HEK293 (cell line): ENCODE results near the gene STRN4.

Experiments
- CTCF ChIA-PET: fragments of 350-600 bp; formaldehyde crosslinking; extraction: SDS; loops from one replicate; lab custom pipeline; 2021; ENCODE audit warnings: antibody characterized with exemption; lab: Yijun Ruan, JAX
- POLR2A ChIA-PET: fragments of 300-600 bp; formaldehyde crosslinking; extraction: SDS; loops from one replicate; lab custom pipeline; 2020; ENCODE audit warnings: antibody characterized with exemption, inconsistent platforms; lab: Yijun Ruan, JAX
- H3K27ac ChIP-seq: fragments of 200-500 bp; sonication (Bioruptor generic); 2 replicates; pipeline ENCODE4 v1.5.1; 2014; ENCODE audit warnings: low read depth, low read length, control low read depth, inconsistent platforms; ENCODE audit errors: extremely low read depth
- H3K36me3 ChIP-seq, 2 experiments: fragments of 200-500 bp in 1 of 2; sonication (Bioruptor generic) in 1 of 2; 1 replicate in 1 of 2; 2 replicates in 1 of 2; pipeline ENCODE4 v1.5.1; 2014 to 2017; ENCODE audit warnings: inconsistent platforms in 2 of 2, low read length in 2 of 2; ENCODE audit not compliant: control insufficient read depth in 2 of 2, insufficient read depth in 1 of 2
- H3K4me1 ChIP-seq: fragments of 200-500 bp; sonication (Bioruptor generic); 2 replicates; pipeline ENCODE4 v1.5.1; 2014; ENCODE audit warnings: mild to moderate bottlenecking, low read length, inconsistent platforms; ENCODE audit not compliant: control insufficient read depth, insufficient read depth
- H3K4me3 ChIP-seq: 2 replicates; pipeline ENCODE4 v1.5.1; 2011; ENCODE audit warnings: low read depth, mild to moderate bottlenecking, control low read depth, low read length, moderate library complexity
- H3K9me3 ChIP-seq: fragments of 200-500 bp; sonication (Bioruptor generic); 2 replicates; pipeline ENCODE4 v1.5.1; 2014; ENCODE audit warnings: low read depth, low read length, inconsistent platforms; ENCODE audit not compliant: control insufficient read depth, insufficient read depth
- BCL11B ChIP-seq: fragments of 450-650 bp; formaldehyde crosslinking; IDR thresholded peaks from 2 replicates; pipeline ENCODE4 v1.5.1; 2016; ENCODE audit warnings: low read depth, missing biosample characterization, missing genetic modification characterization
- EGR2 ChIP-seq: fragments of 450-650 bp; formaldehyde crosslinking; IDR thresholded peaks from 2 replicates; pipeline ENCODE4 v1.5.1; 2016; ENCODE audit warnings: low read depth, missing biosample characterization, missing genetic modification characterization
- FEZF1 ChIP-seq: fragments of 450-650 bp; formaldehyde crosslinking; IDR thresholded peaks from 2 replicates; pipeline ENCODE4 v1.5.1; 2016; ENCODE audit warnings: missing biosample characterization, missing genetic modification characterization
- PRDM1 ChIP-seq: fragments of 450-650 bp; formaldehyde crosslinking; IDR thresholded peaks from 2 replicates; pipeline ENCODE4; 2016; ENCODE audit warnings: missing biosample characterization, missing genetic modification characterization
- ZFP37 ChIP-seq: fragments of 450-650 bp; formaldehyde crosslinking; IDR thresholded peaks from 2 replicates; pipeline ENCODE4 v1.5.1; 2016; ENCODE audit warnings: missing biosample characterization, missing genetic modification characterization
- ZIC2 ChIP-seq: fragments of 450-650 bp; formaldehyde crosslinking; IDR thresholded peaks from 2 replicates; pipeline ENCODE4 v1.5.1; 2016; ENCODE audit warnings: missing biosample characterization, missing genetic modification characterization
- ZNF112 ChIP-seq: fragments of 450-650 bp; formaldehyde crosslinking; IDR thresholded peaks from 2 replicates; pipeline ENCODE4 v1.5.0; 2017; ENCODE audit warnings: missing biosample characterization, missing genetic modification characterization
- ZNF175 ChIP-seq: fragments of 450-650 bp; formaldehyde crosslinking; IDR thresholded peaks from 2 replicates; pipeline ENCODE4 v1.5.1; 2016; ENCODE audit warnings: missing biosample characterization, missing genetic modification characterization
- ZNF24 ChIP-seq: fragments of 450-650 bp; formaldehyde crosslinking; IDR thresholded peaks from 2 replicates; pipeline ENCODE4 v1.5.1; 2016; ENCODE audit warnings: missing biosample characterization, missing genetic modification characterization
- ZNF324 ChIP-seq: fragments of 450-650 bp; formaldehyde crosslinking; IDR thresholded peaks from 2 replicates; pipeline ENCODE4 v1.5.1; 2016; ENCODE audit warnings: missing biosample characterization, missing genetic modification characterization
- ZNF510 ChIP-seq: fragments of 450-650 bp; formaldehyde crosslinking; IDR thresholded peaks from 2 replicates; pipeline ENCODE4 v1.5.1; 2018; ENCODE audit warnings: mild to moderate bottlenecking, missing genetic modification characterization, missing biosample characterization; ENCODE audit not compliant: insufficient replicate concordance
- ZNF521 ChIP-seq: fragments of 450-650 bp; formaldehyde crosslinking; IDR thresholded peaks from 2 replicates; pipeline ENCODE4 v1.5.1; 2017; ENCODE audit warnings: missing biosample characterization, mild to moderate bottlenecking, missing genetic modification characterization
- ZNF530 ChIP-seq: fragments of 450-650 bp; formaldehyde crosslinking; IDR thresholded peaks from 2 replicates; pipeline ENCODE4 v1.5.1; 2016; ENCODE audit warnings: low read depth, missing biosample characterization, missing genetic modification characterization
- ZNF623 ChIP-seq: fragments of 450-650 bp; formaldehyde crosslinking; IDR thresholded peaks from 2 replicates; pipeline ENCODE4 v1.5.1; 2016; ENCODE audit warnings: missing biosample characterization, missing genetic modification characterization
- ZNF654 ChIP-seq: fragments of 450-650 bp; formaldehyde crosslinking; IDR thresholded peaks from 2 replicates; pipeline ENCODE4 v1.5.1; 2016; ENCODE audit warnings: low read depth, missing biosample characterization, missing genetic modification characterization
- ZNF670 ChIP-seq: fragments of 450-650 bp; formaldehyde crosslinking; IDR thresholded peaks from 2 replicates; pipeline ENCODE4 v1.5.1; 2016; ENCODE audit warnings: missing biosample characterization, missing genetic modification characterization, low read depth
- ZNF768 ChIP-seq: fragments of 450-650 bp; formaldehyde crosslinking; IDR thresholded peaks from 2 replicates; pipeline ENCODE4 v1.5.1; 2018; ENCODE audit warnings: missing biosample characterization, mild to moderate bottlenecking, missing genetic modification characterization
- TF ChIP-seq, protein P1 (sequence below): fragments of 450-650 bp; formaldehyde crosslinking; IDR thresholded peaks from 2 replicates; pipeline ENCODE4 v1.5.1; 2017; ENCODE audit warnings: missing biosample characterization, missing genetic modification characterization
- TF ChIP-seq, protein P2 (sequence below): fragments of 450-650 bp; formaldehyde crosslinking; IDR thresholded peaks from 2 replicates; pipeline ENCODE4 v1.5.1; 2017; ENCODE audit warnings: missing biosample characterization, missing genetic modification characterization
- TF ChIP-seq, protein P3 (sequence below): fragments of 450-650 bp; formaldehyde crosslinking; IDR thresholded peaks from 2 replicates; pipeline ENCODE4 v1.5.1; 2016; ENCODE audit warnings: missing biosample characterization, missing genetic modification characterization

STRN4 gene

DNA sequence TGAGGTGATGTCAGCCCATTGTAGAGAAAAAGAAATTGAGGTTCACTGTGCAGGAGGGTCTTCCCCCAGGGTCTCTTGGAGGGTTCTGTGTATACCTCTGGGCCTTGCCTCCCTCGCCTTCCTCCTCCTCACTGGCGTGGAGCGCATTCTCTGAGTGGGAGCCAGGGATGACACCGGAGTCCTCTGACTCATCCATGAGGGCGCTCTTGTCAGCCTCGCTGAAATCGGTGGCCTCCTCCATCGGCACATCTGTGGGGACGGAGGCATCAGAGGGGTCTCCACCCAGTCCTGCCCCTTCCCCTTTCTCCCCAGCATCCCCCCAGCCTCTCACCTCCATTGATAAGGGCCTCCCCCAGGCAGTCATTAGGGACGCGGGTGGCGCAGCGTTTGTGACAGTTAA is 45.5 kb downstream of the STRN4 start:
- POLR2A ChIA-PET = no interaction called here
- H3K36me3 ChIP-seq = peaks cover 76 to 77% of the 10 kb centered on the region in 2 experiments
- H3K4me3 ChIP-seq = no peak overlapping the region
- CTCF ChIA-PET = interaction anchor here (0.6 to 1.0 kb wide), 2 partner anchors 14 to 40 kb away, joined by 3 read pairs; partner anchors contain the start of gene DACT3
- no peaks in the 10 kb centered on the region for H3K4me1 ChIP-seq
- H3K9me3 ChIP-seq = no peaks in the 10 kb centered on the region
- no peak overlapping the region for H3K27ac ChIP-seq
- TF ChIP-seq ZFP37 (tag by site-specific recombination) = no peak
- no peak for TF ChIP-seq ZNF324 (tag by site-specific recombination)
- 0 out of 2 replicates have a peak, but pooled peaks have one; percentile 10 for TF ChIP-seq EGR2 (tag by site-specific recombination)

DNA sequence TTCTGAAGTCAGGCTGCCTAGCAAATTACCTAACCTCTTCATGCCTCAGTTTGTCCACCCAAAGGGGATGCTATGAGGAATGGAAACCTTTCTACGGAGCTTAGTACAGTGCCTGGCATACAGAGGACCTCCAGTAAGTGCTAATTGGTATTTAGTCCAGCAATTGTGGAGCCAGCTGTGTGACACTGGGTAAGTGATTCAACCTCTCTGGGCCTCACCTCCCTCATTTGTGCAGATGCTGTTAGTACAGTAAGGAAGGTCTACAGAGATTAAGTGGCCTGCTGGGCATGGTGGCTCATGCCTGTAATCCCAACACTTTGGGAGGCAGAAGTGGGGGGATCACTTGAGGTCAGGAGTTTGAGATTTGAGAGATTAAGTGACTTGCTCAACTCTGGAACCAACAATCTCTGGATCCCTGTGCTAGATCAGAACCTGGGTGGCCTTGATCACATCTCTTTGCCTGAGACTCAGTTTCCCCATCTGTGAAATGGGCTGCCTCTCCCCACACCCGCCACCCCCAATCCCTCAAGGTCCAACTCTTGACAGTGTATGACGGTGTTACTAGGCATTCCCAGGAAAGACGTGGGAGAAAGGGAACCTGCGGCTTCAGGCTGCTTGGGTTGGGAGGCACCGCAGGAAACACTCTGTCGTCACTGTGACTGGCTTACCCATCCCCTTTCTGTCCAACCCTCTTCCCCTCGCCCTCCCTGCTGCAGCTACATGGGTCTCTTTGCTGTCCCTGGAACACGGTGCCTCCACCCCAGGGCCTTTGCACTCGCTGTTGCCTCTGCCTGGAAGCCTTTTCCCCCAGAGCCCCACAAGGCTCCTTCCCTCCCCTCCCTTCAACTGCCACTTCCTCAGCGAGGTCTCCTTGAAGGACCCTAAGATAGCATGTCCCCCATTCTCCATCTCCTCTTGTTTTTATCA is 47.6 kb downstream of the STRN4 start:
- H3K9me3 ChIP-seq = no peaks in the 10 kb centered on the region
- TF ChIP-seq ZNF623 (tag by site-specific recombination) = peak; percentile 97
- TF ChIP-seq ZNF768 (tag by site-specific recombination) = peak; percentile 58; the same call in 1 of the 2 replicates
- no peak for TF ChIP-seq ZNF24 (tag by site-specific recombination)
- ChIA-PET POLR2A (interaction anchor here (1.7 kb wide), 1 partner anchor 98 kb away, joined by 5 read pairs; no protein-coding TSS in a partner anchor), CTCF (interaction anchor here (1.4 kb wide), 1 partner anchor 36 kb away, joined by 4 read pairs; no protein-coding TSS in a partner anchor)
- H3K4me1 ChIP-seq = no peaks in the 10 kb centered on the region
- H3K36me3 ChIP-seq = peaks cover 83 to 90% of the 10 kb centered on the region in 2 experiments
- no peak overlapping the region for H3K27ac ChIP-seq
- H3K4me3 ChIP-seq = no peak overlapping the region

DNA sequence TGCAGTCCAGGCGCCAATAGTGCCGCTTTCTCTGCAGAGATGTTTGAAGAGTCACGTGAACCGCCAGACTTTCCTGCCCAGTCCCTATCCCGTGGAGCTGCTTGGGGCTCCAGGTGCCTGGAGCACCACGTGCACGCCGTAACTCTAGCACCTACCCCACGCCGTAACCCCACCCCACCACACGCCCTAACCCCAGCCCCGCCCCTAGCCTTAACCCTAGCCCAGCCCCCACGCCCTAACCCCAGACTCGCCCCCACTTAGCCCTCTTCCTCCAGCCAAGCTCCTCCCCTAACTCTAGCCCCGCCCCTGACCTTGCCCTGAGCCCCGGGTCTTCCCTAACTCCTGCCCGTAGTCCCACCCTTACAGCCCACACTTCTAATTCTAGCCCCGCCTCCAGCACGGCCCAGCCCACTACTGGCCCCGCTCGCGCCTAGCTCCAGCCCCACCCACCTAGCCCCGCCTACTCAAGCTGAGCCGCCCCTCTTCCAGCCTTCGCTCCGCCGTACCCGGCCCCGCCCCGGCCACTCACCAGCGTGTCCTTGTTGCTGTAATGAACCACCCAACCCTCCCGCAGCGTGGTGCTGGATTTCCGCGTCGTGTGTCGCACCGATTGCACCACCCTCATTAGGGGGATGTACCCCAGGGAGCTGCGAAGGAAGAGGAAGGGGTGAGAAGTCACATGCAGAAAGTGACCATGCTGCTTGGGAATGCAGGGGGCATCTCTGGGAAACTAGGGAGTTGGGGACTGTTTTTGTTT is 48.9 kb downstream of the STRN4 start:
- Histone ChIP-seq H3K27ac (no peak overlapping the region), H3K9me3 (no peaks in the 10 kb centered on the region), H3K4me1 (no peaks in the 10 kb centered on the region), H3K4me3 (no peak overlapping the region), H3K36me3 (peaks cover 83 to 90% of the 10 kb centered on the region in 2 experiments)
- CTCF ChIA-PET = interaction anchor here (0.6 to 1.1 kb wide), 3 partner anchors 35 to 61 kb away, joined by 3 to 4 read pairs (median 3); partner anchors contain the start of gene DACT3
- POLR2A ChIA-PET = interaction anchor here (1.7 kb wide), 1 partner anchor 97 kb away, joined by 5 read pairs; no protein-coding TSS in a partner anchor
- TF ChIP-seq ZNF530 (tag by site-specific recombination) (no peak), PRDM1 (tag by site-specific recombination) (no peak), ZNF670 (tag by site-specific recombination) (no peak), ZNF510 (tag by site-specific recombination) (no peak), ZNF112 (no peak), FEZF1 (tag by site-specific recombination) (no peak), ZNF175 (tag by site-specific recombination) (no peak), ZNF521 (tag by site-specific recombination) (no peak), BCL11B (tag by site-specific recombination) (no peak), ZIC2 (peak; percentile 76), ZNF654 (no peak)
- TF ChIP-seq, protein P1, sequence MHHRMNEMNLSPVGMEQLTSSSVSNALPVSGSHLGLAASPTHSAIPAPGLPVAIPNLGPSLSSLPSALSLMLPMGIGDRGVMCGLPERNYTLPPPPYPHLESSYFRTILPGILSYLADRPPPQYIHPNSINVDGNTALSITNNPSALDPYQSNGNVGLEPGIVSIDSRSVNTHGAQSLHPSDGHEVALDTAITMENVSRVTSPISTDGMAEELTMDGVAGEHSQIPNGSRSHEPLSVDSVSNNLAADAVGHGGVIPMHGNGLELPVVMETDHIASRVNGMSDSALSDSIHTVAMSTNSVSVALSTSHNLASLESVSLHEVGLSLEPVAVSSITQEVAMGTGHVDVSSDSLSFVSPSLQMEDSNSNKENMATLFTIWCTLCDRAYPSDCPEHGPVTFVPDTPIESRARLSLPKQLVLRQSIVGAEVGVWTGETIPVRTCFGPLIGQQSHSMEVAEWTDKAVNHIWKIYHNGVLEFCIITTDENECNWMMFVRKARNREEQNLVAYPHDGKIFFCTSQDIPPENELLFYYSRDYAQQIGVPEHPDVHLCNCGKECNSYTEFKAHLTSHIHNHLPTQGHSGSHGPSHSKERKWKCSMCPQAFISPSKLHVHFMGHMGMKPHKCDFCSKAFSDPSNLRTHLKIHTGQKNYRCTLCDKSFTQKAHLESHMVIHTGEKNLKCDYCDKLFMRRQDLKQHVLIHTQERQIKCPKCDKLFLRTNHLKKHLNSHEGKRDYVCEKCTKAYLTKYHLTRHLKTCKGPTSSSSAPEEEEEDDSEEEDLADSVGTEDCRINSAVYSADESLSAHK = no peak
- TF ChIP-seq, protein P2, sequence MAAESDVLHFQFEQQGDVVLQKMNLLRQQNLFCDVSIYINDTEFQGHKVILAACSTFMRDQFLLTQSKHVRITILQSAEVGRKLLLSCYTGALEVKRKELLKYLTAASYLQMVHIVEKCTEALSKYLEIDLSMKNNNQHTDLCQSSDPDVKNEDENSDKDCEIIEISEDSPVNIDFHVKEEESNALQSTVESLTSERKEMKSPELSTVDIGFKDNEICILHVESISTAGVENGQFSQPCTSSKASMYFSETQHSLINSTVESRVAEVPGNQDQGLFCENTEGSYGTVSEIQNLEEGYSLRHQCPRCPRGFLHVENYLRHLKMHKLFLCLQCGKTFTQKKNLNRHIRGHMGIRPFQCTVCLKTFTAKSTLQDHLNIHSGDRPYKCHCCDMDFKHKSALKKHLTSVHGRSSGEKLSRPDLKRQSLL (tag by site-specific recombination) = peak; percentile 43; the same call in 1 of the 2 replicates
- TF ChIP-seq, protein P3, sequence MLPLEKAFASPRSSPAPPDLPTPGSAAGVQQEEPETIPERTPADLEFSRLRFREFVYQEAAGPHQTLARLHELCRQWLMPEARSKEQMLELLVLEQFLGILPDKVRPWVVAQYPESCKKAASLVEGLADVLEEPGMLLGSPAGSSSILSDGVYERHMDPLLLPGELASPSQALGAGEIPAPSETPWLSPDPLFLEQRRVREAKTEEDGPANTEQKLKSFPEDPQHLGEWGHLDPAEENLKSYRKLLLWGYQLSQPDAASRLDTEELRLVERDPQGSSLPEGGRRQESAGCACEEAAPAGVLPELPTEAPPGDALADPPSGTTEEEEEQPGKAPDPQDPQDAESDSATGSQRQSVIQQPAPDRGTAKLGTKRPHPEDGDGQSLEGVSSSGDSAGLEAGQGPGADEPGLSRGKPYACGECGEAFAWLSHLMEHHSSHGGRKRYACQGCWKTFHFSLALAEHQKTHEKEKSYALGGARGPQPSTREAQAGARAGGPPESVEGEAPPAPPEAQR (tag by site-specific recombination) = no peak
